ENCODE measurements around the gene SLC37A1.

The SLC37A1 gene

DNA sequence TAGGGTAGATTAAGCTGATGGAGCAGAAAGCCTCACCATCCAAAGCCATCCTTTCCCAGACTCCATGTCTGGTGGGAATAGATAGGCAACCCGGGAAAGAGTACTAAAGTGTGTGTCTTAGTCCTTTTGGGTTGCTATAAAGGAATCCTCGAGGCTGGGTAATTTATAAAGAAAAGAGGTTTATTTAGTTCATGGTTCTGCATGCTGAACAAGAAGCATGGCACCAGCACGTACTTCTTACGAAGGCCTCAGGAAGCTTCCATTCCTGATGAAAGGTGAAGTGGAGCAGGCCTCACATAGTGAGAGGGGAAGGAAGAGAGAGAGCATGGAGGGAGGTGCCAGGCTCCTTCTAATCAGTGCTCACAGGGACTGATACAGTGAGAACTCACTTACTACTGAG lies 6.2 kb upstream of the SLC37A1 start:
- TF ChIP-seq CTCF (IDR thresholded peaks at IDR 0.05; ENCODE audit: low read depth, low read length) = no peak
- no peak overlapping the region for H3K4me3 ChIP-seq (ENCODE audit: low read depth, low read length)

DNA sequence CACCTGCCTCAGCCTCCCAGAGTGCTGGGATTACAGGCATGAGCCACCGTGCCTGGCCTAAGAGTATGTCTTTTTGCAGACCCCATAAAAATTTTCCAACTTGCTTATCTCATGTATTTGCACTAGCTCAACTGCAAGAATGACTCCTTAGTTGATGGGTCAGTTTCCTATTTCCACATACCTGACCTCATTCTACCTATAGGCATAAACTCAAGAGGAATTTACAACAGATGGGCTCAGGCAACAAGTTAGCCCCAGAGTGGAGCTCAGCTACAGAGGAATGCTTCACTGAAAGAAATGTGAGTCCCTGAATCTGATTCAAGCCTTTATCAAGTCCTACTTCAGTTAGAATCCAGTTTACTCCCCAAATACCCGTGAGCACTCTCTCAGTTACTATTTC lies 5.3 kb upstream of the SLC37A1 start:
- no peak for TF ChIP-seq CTCF (IDR thresholded peaks at IDR 0.05; ENCODE audit: low read depth, low read length)
- H3K4me3 ChIP-seq (ENCODE audit: low read depth, low read length) = no peak overlapping the region

- no peak overlapping the region for H3K4me3 ChIP-seq (ENCODE audit: low read depth, low read length)
- TF ChIP-seq CTCF (IDR thresholded peaks at IDR 0.05; ENCODE audit: low read depth, low read length) = no peak
Observed at GRCh38 chr21:42509244-42509643, 4.4 kb upstream of the SLC37A1 start.

DNA sequence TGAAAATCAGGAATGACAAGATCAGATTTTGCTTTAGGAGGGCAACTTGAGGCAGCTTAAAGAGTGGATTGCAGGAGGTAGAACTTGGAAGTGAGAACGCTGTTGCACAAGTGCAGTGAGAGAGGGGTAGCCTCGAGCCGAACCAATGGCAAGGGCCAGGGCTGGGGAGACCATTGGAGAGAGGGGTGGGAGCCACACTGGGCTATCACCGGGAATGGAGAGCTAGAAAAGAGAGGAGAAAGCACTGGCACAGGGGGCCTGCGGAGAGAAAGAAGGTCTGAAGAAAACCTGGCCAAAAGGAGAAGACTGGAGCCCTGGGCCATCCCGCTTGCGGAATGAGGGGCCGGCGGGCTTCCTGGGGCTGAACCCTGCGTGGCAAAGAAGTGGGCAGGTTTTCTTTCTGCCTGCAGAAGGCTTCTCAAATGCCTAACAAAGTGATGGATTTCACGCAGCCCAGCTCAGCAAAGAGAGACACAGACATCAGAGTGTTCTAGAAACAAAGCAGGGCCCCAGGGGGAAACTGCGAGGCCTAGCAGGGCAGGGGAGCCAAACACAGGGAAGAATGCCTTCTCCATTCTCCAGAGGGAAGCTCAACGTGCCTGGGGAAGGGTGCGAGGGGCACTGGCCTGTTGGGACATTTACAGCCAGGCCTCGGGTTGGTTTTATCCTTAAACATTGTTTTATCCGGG lies 1.2 kb upstream of the SLC37A1 start:
- no peak for TF ChIP-seq CTCF (IDR thresholded peaks at IDR 0.05; ENCODE audit: low read depth, low read length)
- H3K4me3 ChIP-seq (ENCODE audit: low read depth, low read length) = no peak overlapping the region

- peak overlapping the region; percentile 17; the same call in 1 of the 2 replicates for H3K4me3 ChIP-seq (ENCODE audit: low read depth, low read length)
- TF ChIP-seq CTCF (IDR thresholded peaks at IDR 0.05; ENCODE audit: low read depth, low read length) = no peak
Observed at GRCh38 chr21:42513985-42514882, 582 bp downstream of the SLC37A1 start.

- no peak overlapping the region for H3K4me3 ChIP-seq (ENCODE audit: low read depth, low read length)
- TF ChIP-seq CTCF (IDR thresholded peaks at IDR 0.05; ENCODE audit: low read depth, low read length) = no peak
Observed at GRCh38 chr21:42514883-42515228, 1.2 kb downstream of the SLC37A1 start.
